ENCODE measurements around the gene ZNF71. TPM values are rescaled to one million over a fixed set of nuclear protein-coding genes. Genes with fewer than 3 reads are reported as not detected.

Gene ZNF71
- total RNA-seq, 1 donor from 2014 or later = 10.0 TPM

- H3K36me3 Mint-ChIP-seq (ENCODE audit: low read depth) = peaks cover 48% of the 10 kb centered on the region
- H3K4me3 Mint-ChIP-seq (ENCODE audit: unreplicated experiment) = no peak overlapping the region
- TF ChIP-seq CTCF (IDR thresholded peaks at IDR 0.05) = no peak
- H3K27me3 Mint-ChIP-seq (ENCODE audit: low read depth) = no peaks in the 10 kb centered on the region
- H3K9me3 Mint-ChIP-seq (ENCODE audit: low read depth) = peaks cover 63% of the 10 kb centered on the region
- no peak overlapping the region for H3K27ac Mint-ChIP-seq (ENCODE audit: unreplicated experiment)
- DNase-seq (ENCODE audit: low spot score) = no peak
- H3K4me1 Mint-ChIP-seq (ENCODE audit: low read depth) = peaks cover 10% of the 10 kb centered on the region
Measured at GRCh38 chr19:56608274-56608964, 13.3 kb downstream of the ZNF71 start.

GRCh38 chr19:56611288-56611687 lies 16.2 kb downstream of the ZNF71 start:
- peaks cover 10% of the 10 kb centered on the region for H3K4me1 Mint-ChIP-seq (ENCODE audit: low read depth)
- peaks cover 49% of the 10 kb centered on the region for H3K36me3 Mint-ChIP-seq (ENCODE audit: low read depth)
- no peak for DNase-seq (ENCODE audit: low spot score)
- H3K27me3 Mint-ChIP-seq (ENCODE audit: low read depth) = no peaks in the 10 kb centered on the region
- H3K4me3 Mint-ChIP-seq (ENCODE audit: unreplicated experiment) = no peak overlapping the region
- no peak overlapping the region for H3K27ac Mint-ChIP-seq (ENCODE audit: unreplicated experiment)
- peaks cover 70% of the 10 kb centered on the region for H3K9me3 Mint-ChIP-seq (ENCODE audit: low read depth)
- no peak for TF ChIP-seq CTCF (IDR thresholded peaks at IDR 0.05)

GRCh38 chr19:56612737-56613136 lies 17.6 kb downstream of the ZNF71 start:
- H3K4me3 Mint-ChIP-seq (ENCODE audit: unreplicated experiment) = no peak overlapping the region
- DNase-seq (ENCODE audit: low spot score) = no peak
- H3K9me3 Mint-ChIP-seq (ENCODE audit: low read depth) = peaks cover 74% of the 10 kb centered on the region
- H3K27me3 Mint-ChIP-seq (ENCODE audit: low read depth) = no peaks in the 10 kb centered on the region
- H3K36me3 Mint-ChIP-seq (ENCODE audit: low read depth) = peaks cover 53% of the 10 kb centered on the region
- TF ChIP-seq CTCF (IDR thresholded peaks at IDR 0.05) = no peak
- peaks cover 10% of the 10 kb centered on the region for H3K4me1 Mint-ChIP-seq (ENCODE audit: low read depth)
- no peak overlapping the region for H3K27ac Mint-ChIP-seq (ENCODE audit: unreplicated experiment)

GRCh38 chr19:56613639-56614038 lies 18.5 kb downstream of the ZNF71 start:
- no peak overlapping the region for H3K4me3 Mint-ChIP-seq (ENCODE audit: unreplicated experiment)
- DNase-seq (ENCODE audit: low spot score) = no peak
- TF ChIP-seq CTCF (IDR thresholded peaks at IDR 0.05) = no peak
- peaks cover 10% of the 10 kb centered on the region for H3K4me1 Mint-ChIP-seq (ENCODE audit: low read depth)
- H3K27ac Mint-ChIP-seq (ENCODE audit: unreplicated experiment) = no peak overlapping the region
- no peaks in the 10 kb centered on the region for H3K27me3 Mint-ChIP-seq (ENCODE audit: low read depth)
- peaks cover 57% of the 10 kb centered on the region for H3K36me3 Mint-ChIP-seq (ENCODE audit: low read depth)
- H3K9me3 Mint-ChIP-seq (ENCODE audit: low read depth) = peaks cover 71% of the 10 kb centered on the region

GRCh38 chr19:56617531-56617930 lies 22.4 kb downstream of the ZNF71 start:
- no peak for DNase-seq (ENCODE audit: low spot score)
- Mint-ChIP-seq H3K4me3 (ENCODE audit: unreplicated experiment) (no peak overlapping the region), H3K4me1 (ENCODE audit: low read depth) (no peaks in the 10 kb centered on the region), H3K27ac (ENCODE audit: unreplicated experiment) (no peak overlapping the region), H3K9me3 (ENCODE audit: low read depth) (peaks cover 59% of the 10 kb centered on the region), H3K27me3 (ENCODE audit: low read depth) (no peaks in the 10 kb centered on the region), H3K36me3 (ENCODE audit: low read depth) (peaks cover 65% of the 10 kb centered on the region)
- no peak for TF ChIP-seq CTCF (IDR thresholded peaks at IDR 0.05)
